SK-N-SH treated with all-trans-retinoic acid at 6 μM for 48 hours (cell line): Measurements from ENCODE around the gene SEC31B.

ENCODE experiments used
- ARNTL ChIP-seq: fragments of 450-650 bp; formaldehyde crosslinking; IDR thresholded peaks from 2 replicates; pipeline ENCODE4 v1.5.0; 2020; ENCODE audit warnings: low read depth, mild to moderate bottlenecking, moderate library complexity, borderline replicate concordance
- CSDC2 ChIP-seq: fragments of 250-450 bp; sonication (Bioruptor Pico); IDR thresholded peaks from 2 replicates; pipeline ENCODE4 v1.5.0; 2020; ENCODE audit warnings: mild to moderate bottlenecking, moderate library complexity
- ESRRG ChIP-seq: fragments of 250-450 bp; sonication (Bioruptor Pico); IDR thresholded peaks from 2 replicates; pipeline ENCODE4 v1.6.1; 2021; ENCODE audit warnings: mild to moderate bottlenecking
- GLIS3 ChIP-seq: fragments of 250-450 bp; sonication (Bioruptor Pico); IDR thresholded peaks from 2 replicates; pipeline ENCODE4 v1.5.0; 2020; ENCODE audit warnings: mild to moderate bottlenecking, moderate library complexity
- OSR1 ChIP-seq: fragments of 250-450 bp; sonication (Bioruptor Pico); IDR thresholded peaks from 2 replicates; pipeline ENCODE4 v1.8.0; 2022; ENCODE audit warnings: moderate library complexity, mild to moderate bottlenecking, inconsistent platforms
- ZC3H10 ChIP-seq: fragments of 250-450 bp; sonication (Bioruptor Pico); IDR thresholded peaks from 2 replicates; pipeline ENCODE4 v1.5.1; 2021; ENCODE audit warnings: mild to moderate bottlenecking, moderate library complexity
- ZFP3 ChIP-seq: fragments of 250-450 bp; sonication (Bioruptor Pico); IDR thresholded peaks from 2 replicates; pipeline ENCODE4 v1.5.0; 2020; ENCODE audit warnings: mild to moderate bottlenecking, moderate library complexity
- ZFP30 ChIP-seq: fragments of 450-650 bp; formaldehyde crosslinking; IDR thresholded peaks from 2 replicates; pipeline ENCODE4 v1.5.0; 2022; ENCODE audit warnings: mild to moderate bottlenecking, moderate library complexity
- ZNF565 ChIP-seq: fragments of 450-650 bp; formaldehyde crosslinking; conservative IDR thresholded peaks from 2 replicates; pipeline ENCODE4 v1.5.0; 2020; ENCODE audit warnings: low read depth, mild to moderate bottlenecking, moderate library complexity
- ZNF70 ChIP-seq: fragments of 450-650 bp; formaldehyde crosslinking; IDR thresholded peaks from 2 replicates; pipeline ENCODE4 v1.5.0; 2020; ENCODE audit warnings: mild to moderate bottlenecking, moderate library complexity
- ZNF8 ChIP-seq: fragments of 450-650 bp; formaldehyde crosslinking; IDR thresholded peaks from 2 replicates; pipeline ENCODE4 v1.5.0; 2020; ENCODE audit warnings: mild to moderate bottlenecking, moderate library complexity
- TF ChIP-seq, protein P1 (sequence below): fragments of 250-450 bp; sonication (Bioruptor Pico); IDR thresholded peaks from 2 replicates; pipeline ENCODE4 v1.5.1; 2020; ENCODE audit warnings: low read depth, mild to moderate bottlenecking, moderate library complexity
- TF ChIP-seq, protein P2 (sequence below): fragments of 250-450 bp; sonication (Bioruptor Pico); IDR thresholded peaks from 2 replicates; pipeline ENCODE4 v1.5.0; 2020; ENCODE audit warnings: mild to moderate bottlenecking, moderate library complexity
- TF ChIP-seq, protein P3 (sequence below): fragments of 250-450 bp; sonication (Bioruptor Pico); IDR thresholded peaks from 2 replicates; pipeline ENCODE4 v1.8.0; 2020; ENCODE audit warnings: mild to moderate bottlenecking, moderate library complexity, borderline replicate concordance

DNA sequence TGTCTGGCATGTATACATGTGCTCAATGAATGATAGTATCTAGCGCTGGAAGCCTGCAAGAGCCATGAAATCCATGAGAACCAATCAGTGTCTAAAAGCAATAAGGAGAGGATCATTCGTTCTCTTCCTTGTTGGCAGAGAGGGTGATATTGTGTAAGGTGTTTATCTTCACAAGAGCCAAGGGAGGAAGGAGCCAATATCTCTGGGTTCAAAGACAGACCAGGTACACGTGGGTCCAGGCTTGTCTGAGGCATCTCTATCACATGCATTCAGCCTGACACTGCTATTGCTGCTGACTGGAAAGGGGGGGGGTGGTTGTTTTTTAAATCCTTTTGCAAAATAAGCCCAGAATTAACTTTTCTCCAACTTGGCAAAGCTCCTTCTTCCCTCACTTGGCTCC is 4.0 kb downstream of the SEC31B start:
- TF ChIP-seq, protein P1, sequence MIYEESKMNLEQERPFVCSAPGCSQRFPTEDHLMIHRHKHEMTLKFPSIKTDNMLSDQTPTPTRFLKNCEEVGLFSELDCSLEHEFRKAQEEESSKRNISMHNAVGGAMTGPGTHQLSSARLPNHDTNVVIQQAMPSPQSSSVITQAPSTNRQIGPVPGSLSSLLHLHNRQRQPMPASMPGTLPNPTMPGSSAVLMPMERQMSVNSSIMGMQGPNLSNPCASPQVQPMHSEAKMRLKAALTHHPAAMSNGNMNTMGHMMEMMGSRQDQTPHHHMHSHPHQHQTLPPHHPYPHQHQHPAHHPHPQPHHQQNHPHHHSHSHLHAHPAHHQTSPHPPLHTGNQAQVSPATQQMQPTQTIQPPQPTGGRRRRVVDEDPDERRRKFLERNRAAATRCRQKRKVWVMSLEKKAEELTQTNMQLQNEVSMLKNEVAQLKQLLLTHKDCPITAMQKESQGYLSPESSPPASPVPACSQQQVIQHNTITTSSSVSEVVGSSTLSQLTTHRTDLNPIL (CRISPR knock-in tag) = no peak
- no peak for TF ChIP-seq ZFP3 (CRISPR knock-in tag)
- TF ChIP-seq, protein P2, sequence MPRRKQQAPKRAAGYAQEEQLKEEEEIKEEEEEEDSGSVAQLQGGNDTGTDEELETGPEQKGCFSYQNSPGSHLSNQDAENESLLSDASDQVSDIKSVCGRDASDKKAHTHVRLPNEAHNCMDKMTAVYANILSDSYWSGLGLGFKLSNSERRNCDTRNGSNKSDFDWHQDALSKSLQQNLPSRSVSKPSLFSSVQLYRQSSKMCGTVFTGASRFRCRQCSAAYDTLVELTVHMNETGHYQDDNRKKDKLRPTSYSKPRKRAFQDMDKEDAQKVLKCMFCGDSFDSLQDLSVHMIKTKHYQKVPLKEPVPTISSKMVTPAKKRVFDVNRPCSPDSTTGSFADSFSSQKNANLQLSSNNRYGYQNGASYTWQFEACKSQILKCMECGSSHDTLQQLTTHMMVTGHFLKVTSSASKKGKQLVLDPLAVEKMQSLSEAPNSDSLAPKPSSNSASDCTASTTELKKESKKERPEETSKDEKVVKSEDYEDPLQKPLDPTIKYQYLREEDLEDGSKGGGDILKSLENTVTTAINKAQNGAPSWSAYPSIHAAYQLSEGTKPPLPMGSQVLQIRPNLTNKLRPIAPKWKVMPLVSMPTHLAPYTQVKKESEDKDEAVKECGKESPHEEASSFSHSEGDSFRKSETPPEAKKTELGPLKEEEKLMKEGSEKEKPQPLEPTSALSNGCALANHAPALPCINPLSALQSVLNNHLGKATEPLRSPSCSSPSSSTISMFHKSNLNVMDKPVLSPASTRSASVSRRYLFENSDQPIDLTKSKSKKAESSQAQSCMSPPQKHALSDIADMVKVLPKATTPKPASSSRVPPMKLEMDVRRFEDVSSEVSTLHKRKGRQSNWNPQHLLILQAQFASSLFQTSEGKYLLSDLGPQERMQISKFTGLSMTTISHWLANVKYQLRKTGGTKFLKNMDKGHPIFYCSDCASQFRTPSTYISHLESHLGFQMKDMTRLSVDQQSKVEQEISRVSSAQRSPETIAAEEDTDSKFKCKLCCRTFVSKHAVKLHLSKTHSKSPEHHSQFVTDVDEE (CRISPR knock-in tag) = no peak
- no peak for TF ChIP-seq ZNF8 (CRISPR knock-in tag)
- TF ChIP-seq, protein P3, sequence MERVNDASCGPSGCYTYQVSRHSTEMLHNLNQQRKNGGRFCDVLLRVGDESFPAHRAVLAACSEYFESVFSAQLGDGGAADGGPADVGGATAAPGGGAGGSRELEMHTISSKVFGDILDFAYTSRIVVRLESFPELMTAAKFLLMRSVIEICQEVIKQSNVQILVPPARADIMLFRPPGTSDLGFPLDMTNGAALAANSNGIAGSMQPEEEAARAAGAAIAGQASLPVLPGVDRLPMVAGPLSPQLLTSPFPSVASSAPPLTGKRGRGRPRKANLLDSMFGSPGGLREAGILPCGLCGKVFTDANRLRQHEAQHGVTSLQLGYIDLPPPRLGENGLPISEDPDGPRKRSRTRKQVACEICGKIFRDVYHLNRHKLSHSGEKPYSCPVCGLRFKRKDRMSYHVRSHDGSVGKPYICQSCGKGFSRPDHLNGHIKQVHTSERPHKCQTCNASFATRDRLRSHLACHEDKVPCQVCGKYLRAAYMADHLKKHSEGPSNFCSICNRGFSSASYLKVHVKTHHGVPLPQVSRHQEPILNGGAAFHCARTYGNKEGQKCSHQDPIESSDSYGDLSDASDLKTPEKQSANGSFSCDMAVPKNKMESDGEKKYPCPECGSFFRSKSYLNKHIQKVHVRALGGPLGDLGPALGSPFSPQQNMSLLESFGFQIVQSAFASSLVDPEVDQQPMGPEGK (CRISPR knock-in tag) = no peak
- no peak for TF ChIP-seq ZNF565 (CRISPR knock-in tag)
- TF ChIP-seq ARNTL (CRISPR knock-in tag) = no peak
- TF ChIP-seq GLIS3 (CRISPR knock-in tag) = no peak
- TF ChIP-seq ZNF70 = no peak
- no peak for TF ChIP-seq OSR1 (CRISPR knock-in tag)
- TF ChIP-seq ZFP30 (CRISPR knock-in tag) = no peak
- no peak for TF ChIP-seq CSDC2 (CRISPR knock-in tag)
- no peak for TF ChIP-seq ESRRG (CRISPR knock-in tag)
- no peak for TF ChIP-seq ZC3H10 (CRISPR knock-in tag)
